Panc1 (cell line): ENCODE data around the gene MEGF11.

Source experiments
- CTCF ChIP-seq: fragments of 450-650 bp; IDR thresholded peaks from 2 replicates; pipeline ENCODE4 v1.5.1; 2017; ENCODE audit warnings: mild to moderate bottlenecking
- POLR2AphosphoS5 ChIP-seq: IDR thresholded peaks from 2 replicates; pipeline ENCODE4 v1.6.1; 2012; ENCODE audit warnings: mild to moderate bottlenecking, low read depth, low read length, moderate library complexity
- REST ChIP-seq, 2 experiments: IDR thresholded peaks; 2 replicates each; pipeline ENCODE4 v1.6.1; 2011 to 2012; ENCODE audit warnings: low read depth in 2 of 2, control low read depth in 1 of 2, low read length in 1 of 2, mild to moderate bottlenecking in 1 of 2, moderate library complexity in 1 of 2; ENCODE audit not compliant: insufficient read depth in 1 of 2
- SIN3A ChIP-seq: IDR thresholded peaks from 2 replicates; pipeline ENCODE4 v1.6.1; 2012; ENCODE audit warnings: low read depth, mild to moderate bottlenecking, low read length, moderate library complexity, borderline replicate concordance; ENCODE audit not compliant: insufficient read depth
- TCF7L2 ChIP-seq: IDR thresholded peaks from 2 replicates; pipeline ENCODE4 v1.6.1; 2011; ENCODE audit warnings: mild to moderate bottlenecking, low read depth, low read length, inconsistent platforms

GRCh38 chr15:66051833-66052232, 201.7 kb downstream of the MEGF11 start:
- TF ChIP-seq REST (IDR thresholded peaks at IDR 0.05; ENCODE audit: insufficient read depth in 1 of 2, low read depth in 2 of 2, low read length in 1 of 2) (no peak), CTCF (no peak), SIN3A (no peak), POLR2AphosphoS5 (no peak), TCF7L2 (no peak)
